HG03520 (cell line): ENCODE results near the gene ERAL1.
"Not testable (repeated sequence)": the region's sequence is repeated elsewhere in the genome, so short reads cannot be mapped to it uniquely, and the experiment has no call there.

Experiments used
- ATAC-seq: cut with Tn5 transposase; IDR thresholded peaks from one replicate; pipeline ENCODE4 v1.9.1; 2021; ENCODE audit warnings: mild to moderate bottlenecking, moderate library complexity; ENCODE audit not compliant: unreplicated experiment

Gene ERAL1

GRCh38 chr17:28854457-28855335 lies at the start of gene ERAL1:
ERAL1 (plus strand) TSS chr17:28855016; CDS start chr17:28855035, 19 bp downstream.
- ATAC-seq = peak; percentile 88

- no peak for ATAC-seq
Observed at GRCh38 chr17:28807925-28808634, 46.7 kb upstream of the ERAL1 start.

GRCh38 chr17:28810437-28810836 lies 44.4 kb upstream of the ERAL1 start:
- no peak for ATAC-seq

GRCh38 chr17:28811651-28812090 lies 43.1 kb upstream of the ERAL1 start:
- no peak for ATAC-seq

- peak; percentile 94 for ATAC-seq
Observed at GRCh38 chr17:28812091-28812747, 42.6 kb upstream of the ERAL1 start.

GRCh38 chr17:28812748-28813377 lies 42.0 kb upstream of the ERAL1 start:
- no peak for ATAC-seq

- no peak for ATAC-seq
Observed at GRCh38 chr17:28816540-28816939, 38.3 kb upstream of the ERAL1 start.

- ATAC-seq = no peak
Observed at GRCh38 chr17:28818819-28819221, 36.0 kb upstream of the ERAL1 start.

GRCh38 chr17:28819582-28819981 lies 35.2 kb upstream of the ERAL1 start:
- no peak for ATAC-seq

GRCh38 chr17:28827672-28828071 lies 27.1 kb upstream of the ERAL1 start:
- ATAC-seq = no peak

- ATAC-seq = no peak
Observed at GRCh38 chr17:28828294-28829040, 26.3 kb upstream of the ERAL1 start.

GRCh38 chr17:28834420-28834819 lies 20.4 kb upstream of the ERAL1 start:
- no peak for ATAC-seq

- not testable (repeated sequence) for ATAC-seq
Observed at GRCh38 chr17:28836541-28836940, 18.3 kb upstream of the ERAL1 start.

- no peak for ATAC-seq
Observed at GRCh38 chr17:28839221-28839620, 15.6 kb upstream of the ERAL1 start.

GRCh38 chr17:28841901-28842281 lies 12.9 kb upstream of the ERAL1 start:
- no peak for ATAC-seq

GRCh38 chr17:28842282-28843012 lies 12.4 kb upstream of the ERAL1 start, which contains the start of gene FAM222B:
FAM222B (minus strand) TSS chr17:28842790; CDS start chr17:28766667, 76,123 bp downstream.
- ATAC-seq = peak; percentile 76

- no peak for ATAC-seq
Observed at GRCh38 chr17:28843816-28844148, 11.0 kb upstream of the ERAL1 start.

GRCh38 chr17:28846231-28846630 lies 8.6 kb upstream of the ERAL1 start:
- ATAC-seq = no peak

- not testable (repeated sequence) for ATAC-seq
Observed at GRCh38 chr17:28846699-28847098, 8.1 kb upstream of the ERAL1 start.

GRCh38 chr17:28848667-28849066 lies 6.1 kb upstream of the ERAL1 start:
- ATAC-seq = not testable (repeated sequence)
